B cell (primary cell): ENCODE results near the gene FAM162A. TPM values are rescaled to one million over a fixed set of nuclear protein-coding genes. Genes with fewer than 3 reads are reported as not detected.

Experiments
- ATAC-seq: fragments of 200-7000 bp; cut with Tn5 transposase; one replicate; pipeline ENCODE4 v1.10.0; 2021; ENCODE audit warnings: low read depth, mild to moderate bottlenecking, moderate number of reproducible peaks, moderate library complexity
- CTCF ChIA-PET: fragments of 350-600 bp; sonication (Branson Sonifier 250); formaldehyde crosslinking; loops from one replicate; lab custom pipeline; 2021; ENCODE audit warnings: antibody characterized with exemption, inconsistent platforms; lab: Charles Lee
- POLR2A ChIA-PET: fragments of 350-600 bp; sonication (Branson Sonifier 250); formaldehyde crosslinking; loops from one replicate; lab custom pipeline; 2021; ENCODE audit warnings: antibody characterized with exemption; lab: Charles Lee
- DNase-seq: peaks from one replicate; pipeline ENCODE4 v3.0.0; 2013
- H2AFZ ChIP-seq: 2 replicates; pipeline ENCODE4 v1.6.1; 2012; ENCODE audit warnings: mild to moderate bottlenecking, low read depth, low read length; ENCODE audit not compliant: insufficient read depth, poor library complexity, severe bottlenecking
- H3K27ac ChIP-seq, 2 donors: 1 replicate in 1 of 2; 2 replicates in 1 of 2; pipeline ENCODE4 v1.5.1; 2012 to 2013; ENCODE audit warnings: low read length in 2 of 2, mild to moderate bottlenecking in 2 of 2, moderate library complexity in 1 of 2
- H3K27me3 ChIP-seq, 4 experiments: fragments of 200-600 bp in 1 of 4; sonication (generic) in 1 of 4; replicated peaks in 1 of 4; 1 replicate in 2 of 4; 2 replicates in 2 of 4; pipeline versions ENCODE4 v1.6.1 to v1.7.0; 2013 to 2016; ENCODE audit warnings: low read length in 3 of 4, mild to moderate bottlenecking in 2 of 4, mixed read lengths in 1 of 4, moderate library complexity in 1 of 4; ENCODE audit not compliant: insufficient read depth in 4 of 4, control insufficient read depth in 3 of 4; ENCODE audit errors: control extremely low read depth in 1 of 4
- H3K36me3 ChIP-seq, 2 experiments: replicated peaks in 1 of 2; 1 replicate in 1 of 2; 2 replicates in 1 of 2; pipeline versions ENCODE4 v1.6.1 to v1.7.1; 2013; ENCODE audit warnings: low read length in 1 of 2; ENCODE audit not compliant: insufficient read depth in 2 of 2, control insufficient read depth in 1 of 2; ENCODE audit errors: control extremely low read depth in 1 of 2, extremely low read depth in 1 of 2
- H3K4me1 ChIP-seq, 2 donors: fragments of 200-600 bp in 1 of 2; sonication (generic) in 1 of 2; 1 replicate in 1 of 2; 2 replicates in 1 of 2; pipeline versions ENCODE4 v1.5.1 to v1.6.1; 2013 to 2017; ENCODE audit warnings: low read length in 2 of 2; ENCODE audit not compliant: control insufficient read depth in 2 of 2, insufficient read depth in 2 of 2
- H3K4me2 ChIP-seq: replicated peaks from 2 replicates; pipeline ENCODE3; 2012; ENCODE audit warnings: mild to moderate bottlenecking, low read depth, low read length; ENCODE audit not compliant: poor library complexity, severe bottlenecking
- H3K4me3 ChIP-seq, 5 experiments: fragments of 200-600 bp in 1 of 5; sonication (generic) in 1 of 5; 1 replicate in 3 of 5; 2 replicates in 2 of 5; pipeline versions ENCODE4 v1.5.1 to v1.7.0; 2011 to 2016; ENCODE audit warnings: low read length in 4 of 5, mild to moderate bottlenecking in 4 of 5, low read depth in 2 of 5, control low read depth in 1 of 5, moderate library complexity in 1 of 5; ENCODE audit not compliant: insufficient read depth in 1 of 5; ENCODE audit errors: control extremely low read depth in 1 of 5, extremely low read depth in 1 of 5
- H3K79me2 ChIP-seq: fragments of 200-600 bp; sonication (generic); one replicate; pipeline ENCODE4 v1.6.0; 2016; ENCODE audit warnings: low read length; ENCODE audit not compliant: control insufficient read depth, insufficient read depth
- H3K9ac ChIP-seq: fragments of 200-600 bp; sonication (generic); 2 replicates; pipeline ENCODE4 v1.6.1; 2017; ENCODE audit warnings: mild to moderate bottlenecking, low read length, moderate library complexity
- H3K9me3 ChIP-seq, 3 donors: one replicate each; pipeline versions ENCODE4 v1.6.1 to v1.7.1; 2013; ENCODE audit warnings: low read length in 2 of 3; ENCODE audit not compliant: control insufficient read depth in 2 of 3, insufficient read depth in 1 of 3; ENCODE audit errors: control extremely low read depth in 1 of 3
- H4K20me1 ChIP-seq: 2 replicates; pipeline ENCODE4 v1.6.0; 2012; ENCODE audit warnings: mild to moderate bottlenecking, low read length; ENCODE audit not compliant: insufficient read depth, control insufficient read depth, poor library complexity, severe bottlenecking
- H3K27ac Mint-ChIP-seq: one replicate; pipeline ENCODE4 v1.8.0; 2021; ENCODE audit warnings: mixed read lengths
- H3K27me3 Mint-ChIP-seq: one replicate; pipeline ENCODE4 v1.8.0; 2021; ENCODE audit warnings: mixed read lengths
- H3K4me1 Mint-ChIP-seq: one replicate; pipeline ENCODE4 v1.8.0; 2021; ENCODE audit warnings: mixed read lengths
- H3K4me3 Mint-ChIP-seq: one replicate; pipeline ENCODE4 v1.8.0; 2021; ENCODE audit warnings: mixed read lengths
- H3K9me3 Mint-ChIP-seq: one replicate; pipeline ENCODE4 v1.8.0; 2022; ENCODE audit warnings: mixed read lengths; ENCODE audit not compliant: insufficient read depth
- CTCF ChIP-seq: fragments of 200-600 bp; IDR thresholded peaks from one replicate; pipeline ENCODE4 v1.8.0; 2022; ENCODE audit warnings: antibody characterized with exemption, mild to moderate bottlenecking
- EZH2 ChIP-seq: IDR thresholded peaks from 2 replicates; pipeline ENCODE4 v1.6.1; 2012; ENCODE audit warnings: borderline replicate concordance, low read depth, mild to moderate bottlenecking, moderate library complexity, low read length; ENCODE audit not compliant: insufficient read depth, poor library complexity, severe bottlenecking
- WGBS: methylation state at CpG from one replicate; pipeline ENCODE4 v1.1.5; 2013; ENCODE audit warnings: missing lambda C conversion rate; ENCODE audit not compliant: insufficient coverage; 5-methylcytosine and 5-hydroxymethylcytosine counted together
- intact Hi-C: fragments of 100-400 bp; cut with micrococcal nuclease; formaldehyde crosslinking; loops from one replicate; pipeline ENCODE4 v1.10.0; 2022
- polyA plus RNA-seq: library from polyadenylated mRNA; depleted of rRNA; stranded (reverse); fragments of >200 nt; gene quantifications from 2 replicates; pipeline ENCODE4 v1.2.3, GENCODE V29; 2012
- total RNA-seq, 2 donors: library from RNA; stranded (reverse); fragments of 120-200 nt in 1 of 2; gene quantifications; 1 replicate in 1 of 2; 2 replicates in 1 of 2; pipeline versions ENCODE4 v1.2.3 to v1.2.4, GENCODE V29; 2013 to 2022

Gene FAM162A
- total and polyA plus RNA-seq, 2 donors (not counting 1 experiment from before 2014, with no cell fraction given) = 10.9 to 17.5 TPM

GRCh38 chr3:122391681-122392446, 7.9 kb downstream of the FAM162A start:
- DNase-seq (no peak), ATAC-seq (no peak)
- Histone ChIP-seq H3K27ac (no peak overlapping the region), H3K9ac (no peak overlapping the region), H3K4me3 (no peak overlapping the region), H4K20me1 (no peaks in the 10 kb centered on the region), H3K4me2 (no peak overlapping the region), H3K27me3 (no peaks in the 10 kb centered on the region), H3K36me3 (no peaks in the 10 kb centered on the region), H3K79me2 (peaks cover 14% of the 10 kb centered on the region), H3K9me3 (no peaks in the 10 kb centered on the region), H2AFZ (no peak overlapping the region), H3K4me1 (no peaks in the 10 kb centered on the region)
- 100% methylated on average over 1 of the region's 2 CpGs for WGBS
- ChIA-PET POLR2A (no interaction called here), CTCF (interaction anchor here (0.7 to 3.2 kb wide), 9 partner anchors 9 to 846 kb away, joined by 3 to 38 read pairs (median 5); partner anchors contain the start of genes FAM162A, MIX23, SEMA5B and WDR5B)
- TF ChIP-seq CTCF (no peak), EZH2 (no peak)
- Mint-ChIP-seq H3K9me3 (no peaks in the 10 kb centered on the region), H3K4me1 (peaks cover 19% of the 10 kb centered on the region), H3K27ac (no peak overlapping the region), H3K4me3 (no peak overlapping the region), H3K27me3 (no peaks in the 10 kb centered on the region)
- intact Hi-C loops = loop anchor here (2.0 to 10.0 kb wide), 2 partner anchors 63 to 637 kb away; no protein-coding TSS in a partner anchor
